ENCODE data around the gene PIAS1.

- no peak for TF ChIP-seq POLR2A (IDR thresholded peaks at IDR 0.05)
- TF ChIP-seq, protein P1, sequence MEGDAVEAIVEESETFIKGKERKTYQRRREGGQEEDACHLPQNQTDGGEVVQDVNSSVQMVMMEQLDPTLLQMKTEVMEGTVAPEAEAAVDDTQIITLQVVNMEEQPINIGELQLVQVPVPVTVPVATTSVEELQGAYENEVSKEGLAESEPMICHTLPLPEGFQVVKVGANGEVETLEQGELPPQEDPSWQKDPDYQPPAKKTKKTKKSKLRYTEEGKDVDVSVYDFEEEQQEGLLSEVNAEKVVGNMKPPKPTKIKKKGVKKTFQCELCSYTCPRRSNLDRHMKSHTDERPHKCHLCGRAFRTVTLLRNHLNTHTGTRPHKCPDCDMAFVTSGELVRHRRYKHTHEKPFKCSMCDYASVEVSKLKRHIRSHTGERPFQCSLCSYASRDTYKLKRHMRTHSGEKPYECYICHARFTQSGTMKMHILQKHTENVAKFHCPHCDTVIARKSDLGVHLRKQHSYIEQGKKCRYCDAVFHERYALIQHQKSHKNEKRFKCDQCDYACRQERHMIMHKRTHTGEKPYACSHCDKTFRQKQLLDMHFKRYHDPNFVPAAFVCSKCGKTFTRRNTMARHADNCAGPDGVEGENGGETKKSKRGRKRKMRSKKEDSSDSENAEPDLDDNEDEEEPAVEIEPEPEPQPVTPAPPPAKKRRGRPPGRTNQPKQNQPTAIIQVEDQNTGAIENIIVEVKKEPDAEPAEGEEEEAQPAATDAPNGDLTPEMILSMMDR (IDR thresholded peaks at IDR 0.05): no peak
Observed at GRCh38 chr15:68218847-68219798, 165.0 kb downstream of the PIAS1 start.

All from body of pancreas (tissue), 4 donors.